WTC11 (cell line): ENCODE results near the gene CYTH3. TPM values are rescaled to one million over a fixed set of nuclear protein-coding genes. Genes with fewer than 3 reads are reported as not detected.

Source experiments
- ATAC-seq: fragments of 200-7000 bp; cut with Tn5 transposase; 2 replicates; pipeline ENCODE4 v1.10.0; 2021; ENCODE audit warnings: mild to moderate bottlenecking, moderate library complexity
- CTCF ChIA-PET: fragments of 300-600 bp; sonication (Branson Sonifier 250); formaldehyde crosslinking; loops from one replicate; lab custom pipeline; 2021; ENCODE audit warnings: antibody characterized with exemption; lab: Charles Lee
- POLR2A ChIA-PET: fragments of 350-600 bp; sonication (Branson Sonifier 250); formaldehyde crosslinking; loops from one replicate; lab custom pipeline; 2021; ENCODE audit warnings: antibody characterized with exemption; lab: Charles Lee
- DNase-seq: peaks from one replicate; pipeline ENCODE4 v3.0.0; 2021; ENCODE audit warnings: low spot score
- H3K27ac Mint-ChIP-seq: 2 replicates; pipeline ENCODE4 v1.8.0; 2021; ENCODE audit warnings: mixed read lengths
- H3K27me3 Mint-ChIP-seq: 2 replicates; pipeline ENCODE4 v1.8.0; 2021; ENCODE audit warnings: low read depth, mild to moderate bottlenecking, moderate library complexity, mixed read lengths
- H3K36me3 Mint-ChIP-seq: 2 replicates; pipeline ENCODE4 v1.8.0; 2021; ENCODE audit warnings: mixed read lengths
- H3K4me1 Mint-ChIP-seq: 2 replicates; pipeline ENCODE4 v1.8.0; 2022; ENCODE audit warnings: mixed read lengths
- H3K4me3 Mint-ChIP-seq: 2 replicates; pipeline ENCODE4 v1.8.0; 2021; ENCODE audit warnings: mild to moderate bottlenecking, moderate library complexity, mixed read lengths
- H3K9me3 Mint-ChIP-seq: 2 replicates; pipeline ENCODE4 v1.8.0; 2021; ENCODE audit warnings: mixed read lengths
- ETV6 ChIP-seq: sonication (generic); formaldehyde crosslinking; IDR thresholded peaks from 2 replicates; pipeline ENCODE4 v1.8.1; 2022; ENCODE audit warnings: mild to moderate bottlenecking, missing genetic modification reagents
- GRHL2 ChIP-seq: fragments of 250-450 bp; sonication (Bioruptor Pico); IDR thresholded peaks from 2 replicates; pipeline ENCODE4 v1.8.0; 2022; ENCODE audit warnings: mild to moderate bottlenecking, moderate library complexity; ENCODE audit not compliant: insufficient replicate concordance, severe bottlenecking
- NFYB ChIP-seq: sonication (generic); formaldehyde crosslinking; conservative IDR thresholded peaks from 2 replicates; pipeline ENCODE4 v1.8.0; 2022; ENCODE audit warnings: low read depth, missing genetic modification reagents
- RELA ChIP-seq: sonication (generic); formaldehyde crosslinking; IDR thresholded peaks from 2 replicates; pipeline ENCODE4 v1.8.1; 2022; ENCODE audit warnings: missing genetic modification reagents, mild to moderate bottlenecking, borderline replicate concordance
- SOX15 ChIP-seq: fragments of 250-450 bp; sonication (Bioruptor Pico); IDR thresholded peaks from 2 replicates; pipeline ENCODE4 v1.9.0; 2021; ENCODE audit warnings: mild to moderate bottlenecking
- SP1 ChIP-seq: sonication (generic); formaldehyde crosslinking; conservative IDR thresholded peaks from 2 replicates; pipeline ENCODE4 v1.8.1; 2022; ENCODE audit warnings: missing genetic modification reagents
- TEAD1 ChIP-seq: sonication (generic); formaldehyde crosslinking; IDR thresholded peaks from 2 replicates; pipeline ENCODE4 v1.8.0; 2022; ENCODE audit warnings: mild to moderate bottlenecking, missing genetic modification reagents
- TEAD4 ChIP-seq: sonication (generic); formaldehyde crosslinking; IDR thresholded peaks from 2 replicates; pipeline ENCODE4 v1.8.0; 2022; ENCODE audit warnings: mild to moderate bottlenecking, missing genetic modification reagents
- ZNF317 ChIP-seq: sonication (generic); formaldehyde crosslinking; IDR thresholded peaks from 2 replicates; pipeline ENCODE4 v1.8.1; 2023; ENCODE audit warnings: low read depth, mild to moderate bottlenecking, moderate library complexity, missing genetic modification reagents, borderline replicate concordance
- ZNF671 ChIP-seq: fragments of 250-450 bp; sonication (Bioruptor Pico); IDR thresholded peaks from 2 replicates; pipeline ENCODE4 v1.8.0; 2021; ENCODE audit warnings: mild to moderate bottlenecking
- total RNA-seq: library from RNA; stranded (reverse); gene quantifications from 3 replicates; pipeline ENCODE4 v1.2.3, GENCODE V29; 2021
- TF ChIP-seq, protein P1 (sequence below): fragments of 250-450 bp; sonication (Bioruptor Pico); IDR thresholded peaks from 2 replicates; pipeline ENCODE4 v2.1.2; 2022; ENCODE audit warnings: mild to moderate bottlenecking, moderate library complexity
- TF ChIP-seq, protein P2 (sequence below): fragments of 250-450 bp; sonication (Bioruptor Pico); conservative IDR thresholded peaks from 2 replicates; pipeline ENCODE4 v1.9.0; 2021; ENCODE audit warnings: mild to moderate bottlenecking
- TF ChIP-seq, protein P3 (sequence below): fragments of 250-450 bp; sonication (Bioruptor Pico); IDR thresholded peaks from 2 replicates; pipeline ENCODE4 v1.9.0; 2021; ENCODE audit warnings: mild to moderate bottlenecking, borderline replicate concordance
- TF ChIP-seq, protein P4 (sequence below): fragments of 250-450 bp; sonication (Bioruptor Pico); IDR thresholded peaks from 2 replicates; pipeline ENCODE4 v1.9.0; 2021; ENCODE audit warnings: mild to moderate bottlenecking
- TF ChIP-seq, protein P5 (sequence below): sonication (generic); formaldehyde crosslinking; IDR thresholded peaks from 2 replicates; pipeline ENCODE4 v1.8.1; 2022; ENCODE audit warnings: low read depth, missing genetic modification reagents, borderline replicate concordance
- TF ChIP-seq, protein P6 (sequence below): sonication (generic); formaldehyde crosslinking; IDR thresholded peaks from 2 replicates; pipeline ENCODE4 v1.8.0; 2023; ENCODE audit warnings: missing genetic modification reagents

Gene CYTH3
- total RNA-seq, 1 experiment from 2014 or later, result 13.2 TPM

DNA sequence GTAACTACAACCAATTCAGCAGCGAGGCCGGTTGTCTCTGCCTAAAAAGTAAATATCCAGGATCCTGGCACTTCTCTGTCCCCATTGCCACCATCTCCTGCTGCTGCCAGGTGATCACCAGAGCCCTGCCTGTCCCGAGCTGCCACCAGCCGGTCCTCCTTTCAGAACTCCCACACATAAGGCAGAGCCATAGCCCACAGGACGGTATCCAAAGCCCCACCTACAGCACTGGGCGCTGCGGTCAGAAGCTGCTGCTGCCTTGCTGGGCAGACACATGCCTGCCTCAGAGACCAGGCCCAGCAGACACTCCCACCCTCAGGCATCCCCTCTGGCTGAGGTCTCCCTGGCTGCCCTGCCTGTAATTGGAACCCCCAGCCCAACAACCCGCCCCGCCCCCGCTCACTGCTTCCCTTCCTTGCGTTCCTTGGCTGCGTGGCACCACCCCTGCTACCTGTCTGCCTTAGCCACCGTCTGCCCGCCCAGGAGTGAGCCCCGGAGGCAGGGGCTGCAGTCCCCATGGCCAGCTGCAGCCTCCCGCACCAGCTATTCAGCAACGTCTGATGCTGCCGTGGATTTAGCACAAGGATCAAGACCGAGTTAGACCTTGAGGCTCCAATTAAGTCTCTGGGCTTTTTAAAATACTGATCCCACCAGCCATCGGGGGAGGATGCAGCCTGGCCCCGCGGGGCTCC lies 100.7 kb downstream of the CYTH3 start (continued):
- no peak for TF ChIP-seq TEAD1
- no peak for TF ChIP-seq SOX15 (CRISPR knock-in tag)
- TF ChIP-seq, protein P1, sequence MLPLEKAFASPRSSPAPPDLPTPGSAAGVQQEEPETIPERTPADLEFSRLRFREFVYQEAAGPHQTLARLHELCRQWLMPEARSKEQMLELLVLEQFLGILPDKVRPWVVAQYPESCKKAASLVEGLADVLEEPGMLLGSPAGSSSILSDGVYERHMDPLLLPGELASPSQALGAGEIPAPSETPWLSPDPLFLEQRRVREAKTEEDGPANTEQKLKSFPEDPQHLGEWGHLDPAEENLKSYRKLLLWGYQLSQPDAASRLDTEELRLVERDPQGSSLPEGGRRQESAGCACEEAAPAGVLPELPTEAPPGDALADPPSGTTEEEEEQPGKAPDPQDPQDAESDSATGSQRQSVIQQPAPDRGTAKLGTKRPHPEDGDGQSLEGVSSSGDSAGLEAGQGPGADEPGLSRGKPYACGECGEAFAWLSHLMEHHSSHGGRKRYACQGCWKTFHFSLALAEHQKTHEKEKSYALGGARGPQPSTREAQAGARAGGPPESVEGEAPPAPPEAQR, result no peak
- TF ChIP-seq, protein P2, sequence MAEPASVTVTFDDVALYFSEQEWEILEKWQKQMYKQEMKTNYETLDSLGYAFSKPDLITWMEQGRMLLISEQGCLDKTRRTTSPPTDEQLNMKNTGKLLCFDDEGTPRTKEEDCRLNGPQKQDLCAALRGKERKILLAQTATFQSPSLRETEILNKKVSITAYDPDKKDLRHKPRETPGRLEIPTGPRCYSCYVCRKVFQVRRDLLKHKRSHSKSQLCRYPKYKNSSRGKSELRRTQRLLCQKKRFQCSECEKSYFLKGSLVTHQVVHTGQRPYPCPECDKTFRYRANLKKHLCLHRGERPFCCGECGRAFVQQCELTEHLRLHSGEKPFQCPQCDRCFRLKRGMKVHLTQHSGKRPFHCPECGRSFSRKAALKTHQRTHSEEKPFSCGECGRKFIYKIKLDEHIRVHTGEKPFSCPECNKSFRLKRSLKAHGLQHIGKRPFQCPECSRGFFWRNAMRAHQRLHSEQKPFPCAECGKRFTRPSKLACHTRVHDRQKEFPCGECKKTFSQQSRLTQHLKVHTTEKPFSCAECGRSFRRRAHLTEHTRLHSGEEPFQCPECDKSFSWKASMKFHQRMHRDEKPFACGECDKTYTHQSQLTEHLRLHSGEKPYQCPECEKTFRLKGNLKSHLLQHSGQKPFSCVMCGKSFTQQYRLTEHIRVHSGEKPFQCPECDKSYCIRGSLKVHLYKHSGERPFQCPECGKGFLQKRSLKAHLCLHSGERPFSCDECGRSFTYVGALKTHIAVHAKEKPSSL (CRISPR knock-in tag), result no peak

DNA sequence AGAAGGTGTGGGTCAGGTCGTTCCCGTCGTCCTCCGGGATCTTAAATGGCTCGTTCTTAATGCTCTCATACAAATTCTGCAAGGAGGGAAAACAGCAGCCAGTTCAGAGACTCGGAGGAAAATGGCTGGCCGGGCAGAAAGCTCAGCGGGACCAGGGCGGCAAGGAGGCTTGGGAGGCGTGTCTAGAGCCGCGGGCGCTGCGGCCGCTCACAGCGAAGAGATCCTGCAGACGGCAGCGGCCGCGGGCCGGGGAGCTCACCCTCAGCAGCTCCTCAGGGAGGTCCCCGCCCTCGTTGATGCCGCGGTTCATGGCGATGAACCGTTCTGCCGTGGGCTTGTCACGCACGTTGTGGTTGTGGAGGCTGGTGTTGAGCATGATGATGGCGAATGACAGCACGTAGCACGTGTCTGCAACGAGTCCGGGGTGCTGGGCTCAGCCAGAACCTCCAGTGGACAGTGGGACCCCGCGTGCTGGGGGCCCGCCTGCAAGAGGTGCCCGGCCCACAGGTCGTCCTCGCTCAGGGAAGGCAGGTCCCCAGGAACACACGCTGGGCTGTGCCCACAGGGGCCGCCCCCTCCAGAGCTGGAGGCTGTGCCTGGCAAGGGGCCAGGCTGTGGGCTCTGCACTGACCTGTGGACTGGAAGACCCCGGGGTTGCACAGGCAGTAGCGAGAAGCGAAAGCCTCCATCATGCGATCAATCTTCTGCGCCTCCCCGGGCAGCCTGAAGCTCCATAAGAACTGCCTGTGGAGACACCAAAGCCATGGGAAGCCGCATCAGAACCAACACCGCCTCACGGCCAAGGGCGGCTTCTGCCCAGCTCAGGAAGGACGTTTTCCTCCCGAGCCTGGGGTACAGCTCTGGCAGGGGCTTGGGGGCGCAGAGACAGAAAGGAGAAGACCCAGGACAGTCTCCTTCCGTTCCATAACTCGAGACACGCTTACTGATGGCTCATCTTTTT lies 101.6 kb downstream of the CYTH3 start:
- no peak for ATAC-seq
- H3K36me3 Mint-ChIP-seq, result 0 out of 2 replicates have a peak, but pooled peaks cover 3% of the 10 kb centered on the region
- CTCF ChIA-PET, result interaction anchor here (1.0 to 2.7 kb wide), 2 partner anchors 11 to 176 kb away, joined by 3 to 17 read pairs; no protein-coding TSS in a partner anchor

DNA sequence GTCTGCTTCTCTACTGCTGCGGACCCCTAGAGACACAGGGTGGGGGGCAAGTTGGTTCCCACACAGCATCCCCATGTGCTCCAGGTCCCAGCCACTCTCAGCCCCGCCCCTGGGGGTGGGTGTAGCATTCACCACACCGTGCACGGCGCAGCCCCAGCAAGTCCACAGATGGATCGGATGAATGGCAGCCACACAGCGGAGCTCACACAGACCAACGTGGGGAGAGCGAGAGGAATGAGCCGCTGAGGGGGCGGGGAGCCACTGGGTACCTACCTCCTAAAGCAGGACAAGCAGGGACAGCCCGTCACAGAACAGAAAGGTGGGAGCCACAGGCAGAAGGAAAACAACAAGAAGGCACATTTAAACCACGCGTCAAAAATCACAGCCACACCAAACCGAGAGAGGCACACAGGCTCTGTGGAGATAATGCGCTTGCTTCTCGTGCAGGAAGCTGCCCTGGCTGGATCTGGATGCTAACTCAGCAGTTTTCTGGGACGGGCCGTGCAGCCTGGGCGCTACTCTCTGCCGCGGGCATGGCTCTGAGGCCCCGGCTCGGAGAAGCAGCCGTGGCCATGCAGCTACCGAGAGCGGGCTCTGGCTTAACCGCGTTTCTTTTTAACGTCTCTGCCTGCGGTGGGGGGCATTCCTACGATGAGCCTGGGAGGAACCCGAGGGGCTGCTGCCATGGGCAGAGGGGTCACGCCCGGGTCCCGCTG lies 102.5 kb downstream of the CYTH3 start:
- Mint-ChIP-seq H3K9me3 (no peaks in the 10 kb centered on the region), H3K4me1 (peaks cover 28% of the 10 kb centered on the region), H3K4me3 (no peak overlapping the region), H3K36me3 (0 out of 2 replicates have a peak, but pooled peaks cover 3% of the 10 kb centered on the region), H3K27ac (peak overlapping the region; percentile 88), H3K27me3 (no peaks in the 10 kb centered on the region)
- DNase-seq (no peak), ATAC-seq (no peak)
- ChIA-PET POLR2A (no interaction called here), CTCF (interaction anchor here (1.8 to 2.7 kb wide), 2 partner anchors 10 kb away, joined by 5 to 17 read pairs; no protein-coding TSS in a partner anchor)
- TF ChIP-seq, protein P3, sequence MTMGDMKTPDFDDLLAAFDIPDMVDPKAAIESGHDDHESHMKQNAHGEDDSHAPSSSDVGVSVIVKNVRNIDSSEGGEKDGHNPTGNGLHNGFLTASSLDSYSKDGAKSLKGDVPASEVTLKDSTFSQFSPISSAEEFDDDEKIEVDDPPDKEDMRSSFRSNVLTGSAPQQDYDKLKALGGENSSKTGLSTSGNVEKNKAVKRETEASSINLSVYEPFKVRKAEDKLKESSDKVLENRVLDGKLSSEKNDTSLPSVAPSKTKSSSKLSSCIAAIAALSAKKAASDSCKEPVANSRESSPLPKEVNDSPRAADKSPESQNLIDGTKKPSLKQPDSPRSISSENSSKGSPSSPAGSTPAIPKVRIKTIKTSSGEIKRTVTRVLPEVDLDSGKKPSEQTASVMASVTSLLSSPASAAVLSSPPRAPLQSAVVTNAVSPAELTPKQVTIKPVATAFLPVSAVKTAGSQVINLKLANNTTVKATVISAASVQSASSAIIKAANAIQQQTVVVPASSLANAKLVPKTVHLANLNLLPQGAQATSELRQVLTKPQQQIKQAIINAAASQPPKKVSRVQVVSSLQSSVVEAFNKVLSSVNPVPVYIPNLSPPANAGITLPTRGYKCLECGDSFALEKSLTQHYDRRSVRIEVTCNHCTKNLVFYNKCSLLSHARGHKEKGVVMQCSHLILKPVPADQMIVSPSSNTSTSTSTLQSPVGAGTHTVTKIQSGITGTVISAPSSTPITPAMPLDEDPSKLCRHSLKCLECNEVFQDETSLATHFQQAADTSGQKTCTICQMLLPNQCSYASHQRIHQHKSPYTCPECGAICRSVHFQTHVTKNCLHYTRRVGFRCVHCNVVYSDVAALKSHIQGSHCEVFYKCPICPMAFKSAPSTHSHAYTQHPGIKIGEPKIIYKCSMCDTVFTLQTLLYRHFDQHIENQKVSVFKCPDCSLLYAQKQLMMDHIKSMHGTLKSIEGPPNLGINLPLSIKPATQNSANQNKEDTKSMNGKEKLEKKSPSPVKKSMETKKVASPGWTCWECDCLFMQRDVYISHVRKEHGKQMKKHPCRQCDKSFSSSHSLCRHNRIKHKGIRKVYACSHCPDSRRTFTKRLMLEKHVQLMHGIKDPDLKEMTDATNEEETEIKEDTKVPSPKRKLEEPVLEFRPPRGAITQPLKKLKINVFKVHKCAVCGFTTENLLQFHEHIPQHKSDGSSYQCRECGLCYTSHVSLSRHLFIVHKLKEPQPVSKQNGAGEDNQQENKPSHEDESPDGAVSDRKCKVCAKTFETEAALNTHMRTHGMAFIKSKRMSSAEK, result no peak
- TF ChIP-seq GRHL2 (CRISPR knock-in tag) (no peak), TEAD4 (no peak), TEAD1 (no peak), NFYB (CRISPR knock-in tag) (no peak), ETV6 (no peak), ZNF671 (CRISPR knock-in tag) (no peak), ZNF317 (CRISPR knock-in tag) (no peak), RELA (CRISPR knock-in tag) (no peak)
- TF ChIP-seq, protein P4, sequence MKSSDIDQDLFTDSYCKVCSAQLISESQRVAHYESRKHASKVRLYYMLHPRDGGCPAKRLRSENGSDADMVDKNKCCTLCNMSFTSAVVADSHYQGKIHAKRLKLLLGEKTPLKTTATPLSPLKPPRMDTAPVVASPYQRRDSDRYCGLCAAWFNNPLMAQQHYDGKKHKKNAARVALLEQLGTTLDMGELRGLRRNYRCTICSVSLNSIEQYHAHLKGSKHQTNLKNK (CRISPR knock-in tag), result no peak
- TF ChIP-seq, protein P5, sequence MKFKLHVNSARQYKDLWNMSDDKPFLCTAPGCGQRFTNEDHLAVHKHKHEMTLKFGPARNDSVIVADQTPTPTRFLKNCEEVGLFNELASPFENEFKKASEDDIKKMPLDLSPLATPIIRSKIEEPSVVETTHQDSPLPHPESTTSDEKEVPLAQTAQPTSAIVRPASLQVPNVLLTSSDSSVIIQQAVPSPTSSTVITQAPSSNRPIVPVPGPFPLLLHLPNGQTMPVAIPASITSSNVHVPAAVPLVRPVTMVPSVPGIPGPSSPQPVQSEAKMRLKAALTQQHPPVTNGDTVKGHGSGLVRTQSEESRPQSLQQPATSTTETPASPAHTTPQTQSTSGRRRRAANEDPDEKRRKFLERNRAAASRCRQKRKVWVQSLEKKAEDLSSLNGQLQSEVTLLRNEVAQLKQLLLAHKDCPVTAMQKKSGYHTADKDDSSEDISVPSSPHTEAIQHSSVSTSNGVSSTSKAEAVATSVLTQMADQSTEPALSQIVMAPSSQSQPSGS (CRISPR knock-in tag), result no peak

More for the DNA sequence above, 101.6 kb downstream of the CYTH3 start:
- no peaks in the 10 kb centered on the region for H3K27me3 Mint-ChIP-seq
- H3K4me1 Mint-ChIP-seq, result peaks cover 23% of the 10 kb centered on the region
- no peaks in the 10 kb centered on the region for H3K9me3 Mint-ChIP-seq
- POLR2A ChIA-PET, result interaction anchor here (1.6 kb wide), 1 partner anchor 154 kb away, joined by 4 read pairs; no protein-coding TSS in a partner anchor
- peak overlapping the region; percentile 97 for H3K27ac Mint-ChIP-seq
- H3K4me3 Mint-ChIP-seq, result no peak overlapping the region
- DNase-seq, result no peak
- 0 out of 2 replicates have a peak, but pooled peaks have one; percentile 6 for TF ChIP-seq SP1
- TF ChIP-seq, protein P6, sequence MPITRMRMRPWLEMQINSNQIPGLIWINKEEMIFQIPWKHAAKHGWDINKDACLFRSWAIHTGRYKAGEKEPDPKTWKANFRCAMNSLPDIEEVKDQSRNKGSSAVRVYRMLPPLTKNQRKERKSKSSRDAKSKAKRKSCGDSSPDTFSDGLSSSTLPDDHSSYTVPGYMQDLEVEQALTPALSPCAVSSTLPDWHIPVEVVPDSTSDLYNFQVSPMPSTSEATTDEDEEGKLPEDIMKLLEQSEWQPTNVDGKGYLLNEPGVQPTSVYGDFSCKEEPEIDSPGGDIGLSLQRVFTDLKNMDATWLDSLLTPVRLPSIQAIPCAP (CRISPR knock-in tag), result no peak
